Measurements from ENCODE around the gene MUC22. TPM values are rescaled to one million over a fixed set of nuclear protein-coding genes. Genes with fewer than 3 reads are reported as not detected.
"Not testable (repeated sequence)": the region's sequence is repeated elsewhere in the genome, so short reads cannot be mapped to it uniquely, and the experiment has no call there.

The MUC22 gene
- total and polyA plus RNA-seq, 7 experiments from 2014 or later = not detected

GRCh38 chr6:30966154-30966553 lies 44.1 kb upstream of the MUC22 start:
- no peaks in the 10 kb centered on the region for H3K4me1 ChIP-seq (ENCODE audit: control insufficient read depth in 2 of 2, insufficient read depth in 2 of 2, low read length in 2 of 2)

GRCh38 chr6:30969171-30969570 lies 41.1 kb upstream of the MUC22 start:
- POLR2A ChIA-PET; H3K9me3 ChIP-seq (ENCODE audit: control insufficient read depth in 2 of 3, low read length in 3 of 3); H3K27ac Mint-ChIP-seq; H3K4me1 ChIP-seq (ENCODE audit: control insufficient read depth in 2 of 2, insufficient read depth in 2 of 2, low read length in 2 of 2); H3K4me3 Mint-ChIP-seq; intact Hi-C loops (cut with micrococcal nuclease); ATAC-seq; H3K4me3 ChIP-seq (ENCODE audit: low read length); DNase-seq; H3K27me3 ChIP-seq (ENCODE audit: control insufficient read depth in 2 of 2, insufficient read depth in 2 of 2, low read length in 2 of 2); H3K9me3 Mint-ChIP-seq; CTCF ChIA-PET; H3K27ac ChIP-seq (ENCODE audit: low read depth, low read length); H3K36me3 Mint-ChIP-seq; H3K36me3 ChIP-seq (ENCODE audit: control insufficient read depth in 2 of 3, insufficient read depth in 3 of 3, low read length in 3 of 3): not testable (repeated sequence)
- Mint-ChIP-seq H3K27me3 (peaks cover 14 to 45% (median 28%) of the 10 kb centered on the region in 5 donors), H3K4me1 (peaks cover 0 to 12% (median 6%) of the 10 kb centered on the region in 7 donors)

More at GRCh38 chr6:30966154-30966553, 44.1 kb upstream of the MUC22 start:
- no peaks in the 10 kb centered on the region for H3K36me3 ChIP-seq (ENCODE audit: control insufficient read depth in 2 of 3, insufficient read depth in 3 of 3, low read length in 3 of 3)
- no peak overlapping the region for H3K4me3 ChIP-seq (ENCODE audit: low read length)
- H3K27ac ChIP-seq (ENCODE audit: low read depth, low read length) = no peak overlapping the region
- DNase-seq (no peak), ATAC-seq (no peak)
- Mint-ChIP-seq H3K27me3 (peaks cover 12 to 40% (median 25%) of the 10 kb centered on the region in 5 donors), H3K27ac (no peak overlapping the region), H3K36me3 (no peaks in the 10 kb centered on the region), H3K4me3 (no peak overlapping the region), H3K9me3 (peaks cover 0 to 3% (median 0%) of the 10 kb centered on the region in 11 donors), H3K4me1 (peaks cover 0 to 15% (median 6%) of the 10 kb centered on the region in 7 donors)
- H3K27me3 ChIP-seq (ENCODE audit: control insufficient read depth in 2 of 2, insufficient read depth in 2 of 2, low read length in 2 of 2) = no peaks in the 10 kb centered on the region
- POLR2A ChIA-PET = no interaction called here
- CTCF ChIA-PET = no interaction called here
- no peaks in the 10 kb centered on the region for H3K9me3 ChIP-seq (ENCODE audit: control insufficient read depth in 2 of 3, low read length in 3 of 3)
- intact Hi-C loops (cut with micrococcal nuclease) = no loop called here

- Histone ChIP-seq H3K27me3 (ENCODE audit: control insufficient read depth in 2 of 2, insufficient read depth in 2 of 2, low read length in 2 of 2) (no peaks in the 10 kb centered on the region), H3K27ac (ENCODE audit: low read depth, low read length) (no peak overlapping the region), H3K9me3 (ENCODE audit: control insufficient read depth in 2 of 3, low read length in 3 of 3) (no peaks in the 10 kb centered on the region), H3K4me3 (ENCODE audit: low read length) (no peak overlapping the region), H3K36me3 (ENCODE audit: control insufficient read depth in 2 of 3, insufficient read depth in 3 of 3, low read length in 3 of 3) (no peaks in the 10 kb centered on the region), H3K4me1 (ENCODE audit: control insufficient read depth in 2 of 2, insufficient read depth in 2 of 2, low read length in 2 of 2) (no peaks in the 10 kb centered on the region)
- H3K4me3 Mint-ChIP-seq = no peak overlapping the region
- CTCF ChIA-PET = interaction anchor here (0.6 kb wide), 1 partner anchor 704 kb away, joined by 3 read pairs; no protein-coding TSS in a partner anchor
- H3K9me3 Mint-ChIP-seq = peaks cover 0 to 3% (median 0%) of the 10 kb centered on the region in 11 donors
- POLR2A ChIA-PET = no interaction called here
- ATAC-seq (no peak), DNase-seq (no peak)
- H3K27me3 Mint-ChIP-seq = peaks cover 8 to 27% (median 18%) of the 10 kb centered on the region in 5 donors
- intact Hi-C loops (cut with micrococcal nuclease) = no loop called here
- H3K36me3 Mint-ChIP-seq = no peaks in the 10 kb centered on the region
- H3K4me1 Mint-ChIP-seq = peaks cover 0 to 5% (median 0%) of the 10 kb centered on the region in 7 donors
- H3K27ac Mint-ChIP-seq = no peak overlapping the region
Measured at GRCh38 chr6:30970946-30971345, 39.3 kb upstream of the MUC22 start.

GRCh38 chr6:30972816-30973215 lies 37.5 kb upstream of the MUC22 start:
- Histone ChIP-seq H3K36me3 (ENCODE audit: control insufficient read depth in 2 of 3, insufficient read depth in 3 of 3, low read length in 3 of 3) (no peaks in the 10 kb centered on the region), H3K4me1 (ENCODE audit: control insufficient read depth in 2 of 2, insufficient read depth in 2 of 2, low read length in 2 of 2) (no peaks in the 10 kb centered on the region), H3K9me3 (ENCODE audit: control insufficient read depth in 2 of 3, low read length in 3 of 3) (no peaks in the 10 kb centered on the region), H3K27me3 (ENCODE audit: control insufficient read depth in 2 of 2, insufficient read depth in 2 of 2, low read length in 2 of 2) (no peaks in the 10 kb centered on the region), H3K4me3 (ENCODE audit: low read length) (no peak overlapping the region), H3K27ac (ENCODE audit: low read depth, low read length) (no peak overlapping the region)
- intact Hi-C loops (cut with micrococcal nuclease) = no loop called here
- no peak for DNase-seq
- peaks cover 7 to 22% (median 15%) of the 10 kb centered on the region in 5 donors for H3K27me3 Mint-ChIP-seq
- CTCF ChIA-PET = no interaction called here
- H3K27ac Mint-ChIP-seq = no peak overlapping the region
- no peaks in the 10 kb centered on the region for H3K4me1 Mint-ChIP-seq
- POLR2A ChIA-PET = no interaction called here
- H3K36me3 Mint-ChIP-seq = no peaks in the 10 kb centered on the region
- no peak for ATAC-seq
- H3K9me3 Mint-ChIP-seq = peaks cover 0 to 4% (median 0%) of the 10 kb centered on the region in 11 donors
- no peak overlapping the region for H3K4me3 Mint-ChIP-seq

- H3K4me1 Mint-ChIP-seq = no peaks in the 10 kb centered on the region
- H3K27me3 Mint-ChIP-seq = peaks cover 4 to 36% (median 14%) of the 10 kb centered on the region in 5 donors
- intact Hi-C loops (cut with micrococcal nuclease) = no loop called here
- Histone ChIP-seq H3K4me3 (ENCODE audit: low read length) (no peak overlapping the region), H3K9me3 (ENCODE audit: control insufficient read depth in 2 of 3, low read length in 3 of 3) (no peaks in the 10 kb centered on the region), H3K27ac (ENCODE audit: low read depth, low read length) (no peak overlapping the region), H3K27me3 (ENCODE audit: control insufficient read depth in 2 of 2, insufficient read depth in 2 of 2, low read length in 2 of 2) (no peaks in the 10 kb centered on the region), H3K36me3 (ENCODE audit: control insufficient read depth in 2 of 3, insufficient read depth in 3 of 3, low read length in 3 of 3) (no peaks in the 10 kb centered on the region), H3K4me1 (ENCODE audit: control insufficient read depth in 2 of 2, insufficient read depth in 2 of 2, low read length in 2 of 2) (no peaks in the 10 kb centered on the region)
- ATAC-seq (no peak), DNase-seq (no peak)
- no peak overlapping the region for H3K27ac Mint-ChIP-seq
- CTCF ChIA-PET = interaction anchor here (0.7 kb wide), 1 partner anchor 80 kb away, joined by 3 read pairs; no protein-coding TSS in a partner anchor
- POLR2A ChIA-PET = no interaction called here
- H3K4me3 Mint-ChIP-seq = no peak overlapping the region
- no peaks in the 10 kb centered on the region for H3K36me3 Mint-ChIP-seq
- peaks cover 0 to 4% (median 0%) of the 10 kb centered on the region in 11 donors for H3K9me3 Mint-ChIP-seq
Measured at GRCh38 chr6:30974490-30975252, 35.6 kb upstream of the MUC22 start.

GRCh38 chr6:30979141-30979540 lies 31.1 kb upstream of the MUC22 start:
- Histone ChIP-seq H3K36me3 (ENCODE audit: control insufficient read depth in 2 of 3, insufficient read depth in 3 of 3, low read length in 3 of 3) (no peaks in the 10 kb centered on the region), H3K4me3 (ENCODE audit: low read length) (no peak overlapping the region), H3K9me3 (ENCODE audit: control insufficient read depth in 2 of 3, low read length in 3 of 3) (no peaks in the 10 kb centered on the region), H3K27me3 (ENCODE audit: control insufficient read depth in 2 of 2, insufficient read depth in 2 of 2, low read length in 2 of 2) (no peaks in the 10 kb centered on the region), H3K4me1 (ENCODE audit: control insufficient read depth in 2 of 2, insufficient read depth in 2 of 2, low read length in 2 of 2) (no peaks in the 10 kb centered on the region), H3K27ac (ENCODE audit: low read depth, low read length) (no peak overlapping the region)
- DNase-seq = no peak
- POLR2A ChIA-PET = interaction anchor here (1.0 kb wide), 1 partner anchor 11 kb away, joined by 4 read pairs; no protein-coding TSS in a partner anchor
- Mint-ChIP-seq H3K4me1 (peaks cover 0 to 6% (median 0%) of the 10 kb centered on the region in 7 donors), H3K4me3 (no peak overlapping the region), H3K27ac (no peak overlapping the region), H3K27me3 (peaks cover 20 to 52% (median 23%) of the 10 kb centered on the region in 5 donors), H3K9me3 (peaks cover 0 to 4% (median 0%) of the 10 kb centered on the region in 11 donors), H3K36me3 (no peaks in the 10 kb centered on the region)
- CTCF ChIA-PET = no interaction called here
- intact Hi-C loops (cut with micrococcal nuclease) = no loop called here
- no peak for ATAC-seq

GRCh38 chr6:30979690-30980089 lies 30.6 kb upstream of the MUC22 start:
- DNase-seq (no peak), ATAC-seq (no peak)
- peaks cover 20 to 51% (median 23%) of the 10 kb centered on the region in 5 donors for H3K27me3 Mint-ChIP-seq
- no peaks in the 10 kb centered on the region for H3K36me3 ChIP-seq (ENCODE audit: control insufficient read depth in 2 of 3, insufficient read depth in 3 of 3, low read length in 3 of 3)
- no peaks in the 10 kb centered on the region for H3K36me3 Mint-ChIP-seq
- no peaks in the 10 kb centered on the region for H3K27me3 ChIP-seq (ENCODE audit: control insufficient read depth in 2 of 2, insufficient read depth in 2 of 2, low read length in 2 of 2)
- no peak overlapping the region for H3K4me3 ChIP-seq (ENCODE audit: low read length)
- H3K4me1 Mint-ChIP-seq = peaks cover 0 to 6% (median 0%) of the 10 kb centered on the region in 7 donors
- peaks cover 0 to 4% (median 0%) of the 10 kb centered on the region in 11 donors for H3K9me3 Mint-ChIP-seq
- intact Hi-C loops (cut with micrococcal nuclease) = no loop called here
- H3K27ac ChIP-seq (ENCODE audit: low read depth, low read length) = no peak overlapping the region
- CTCF ChIA-PET = no interaction called here
- no peak overlapping the region for H3K4me3 Mint-ChIP-seq
- no peak overlapping the region for H3K27ac Mint-ChIP-seq
- POLR2A ChIA-PET = interaction anchor here (1.0 kb wide), 1 partner anchor 11 kb away, joined by 4 read pairs; no protein-coding TSS in a partner anchor
- no peaks in the 10 kb centered on the region for H3K4me1 ChIP-seq (ENCODE audit: control insufficient read depth in 2 of 2, insufficient read depth in 2 of 2, low read length in 2 of 2)
- H3K9me3 ChIP-seq (ENCODE audit: control insufficient read depth in 2 of 3, low read length in 3 of 3) = no peaks in the 10 kb centered on the region

Measured in naive thymus-derived CD4-positive, alpha-beta T cell (primary cell).